ENCODE results near the gene SEC14L1.
A peak's percentile ranks its signal among the peaks of the same experiment; 100 is the strongest.

Gene SEC14L1

GRCh38 chr17:77216486-77216885, 75.7 kb downstream of the SEC14L1 start:
- no peak for DNase-seq

- no peak for DNase-seq
Observed at GRCh38 chr17:77217123-77217522, 76.4 kb downstream of the SEC14L1 start.

DNA sequence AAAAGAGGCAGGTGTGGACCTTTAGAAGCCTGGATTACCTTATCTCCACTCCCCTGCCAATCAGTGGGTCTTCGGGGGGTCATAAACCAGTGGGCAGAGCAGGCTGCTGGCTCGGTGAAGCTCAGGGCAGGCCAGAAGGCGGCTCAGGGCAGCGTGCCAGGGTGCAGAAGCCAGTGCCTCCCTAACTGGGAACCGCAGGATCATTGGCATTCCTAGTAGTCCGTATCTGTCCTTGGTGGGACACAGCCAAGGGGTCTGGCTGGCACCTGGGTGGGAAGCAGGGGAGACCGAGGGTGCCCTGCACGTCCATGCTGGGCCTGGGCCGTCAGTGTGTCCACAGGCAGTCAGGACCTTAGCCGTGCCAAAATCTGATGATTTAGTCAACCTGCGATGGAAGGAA, 76.8 kb downstream of the SEC14L1 start:
- DNase-seq = no peak

- DNase-seq = no peak
Observed at GRCh38 chr17:77218902-77219301, 78.1 kb downstream of the SEC14L1 start.

DNA sequence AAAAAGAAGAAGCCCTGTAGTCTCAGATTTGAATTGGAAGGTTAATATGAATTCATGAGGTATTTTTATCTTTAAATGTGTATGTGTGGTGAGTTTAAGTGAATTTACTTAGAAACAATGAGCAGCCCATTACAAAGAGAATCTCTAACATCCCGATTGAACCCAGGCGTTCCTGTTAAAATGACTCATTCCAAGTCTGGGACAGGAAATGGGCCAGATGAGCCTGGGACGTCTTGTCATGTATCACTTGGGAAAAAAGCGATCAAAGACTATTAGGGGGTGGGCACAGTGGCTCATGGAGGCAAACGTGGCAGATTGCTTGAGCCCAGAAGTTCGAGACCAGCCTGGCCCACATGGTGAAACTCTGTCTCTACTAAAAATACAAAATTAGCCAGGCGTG, 81.6 kb downstream of the SEC14L1 start:
- DNase-seq = no peak

- DNase-seq = no peak
Observed at GRCh38 chr17:77223642-77224420, 83.1 kb downstream of the SEC14L1 start.

DNA sequence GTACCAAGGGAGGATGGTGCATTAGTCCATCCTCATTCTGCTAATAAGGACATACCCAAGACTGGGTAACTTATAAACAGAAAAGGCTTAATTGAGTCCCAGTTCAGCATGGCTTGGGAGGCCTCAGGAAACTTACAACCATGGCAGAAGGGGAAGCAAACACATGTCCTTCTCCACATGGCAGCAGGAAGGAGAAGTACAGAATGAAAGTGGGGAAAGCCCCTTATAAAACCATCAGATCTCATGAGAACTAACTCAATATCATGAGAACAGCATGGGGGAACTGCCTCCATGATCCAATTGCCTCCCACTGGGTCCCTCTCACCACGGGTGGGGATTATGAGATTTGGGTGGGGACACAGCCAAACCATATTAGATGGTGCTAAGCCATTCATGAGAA, 84.5 kb downstream of the SEC14L1 start:
- no peak for DNase-seq

DNA sequence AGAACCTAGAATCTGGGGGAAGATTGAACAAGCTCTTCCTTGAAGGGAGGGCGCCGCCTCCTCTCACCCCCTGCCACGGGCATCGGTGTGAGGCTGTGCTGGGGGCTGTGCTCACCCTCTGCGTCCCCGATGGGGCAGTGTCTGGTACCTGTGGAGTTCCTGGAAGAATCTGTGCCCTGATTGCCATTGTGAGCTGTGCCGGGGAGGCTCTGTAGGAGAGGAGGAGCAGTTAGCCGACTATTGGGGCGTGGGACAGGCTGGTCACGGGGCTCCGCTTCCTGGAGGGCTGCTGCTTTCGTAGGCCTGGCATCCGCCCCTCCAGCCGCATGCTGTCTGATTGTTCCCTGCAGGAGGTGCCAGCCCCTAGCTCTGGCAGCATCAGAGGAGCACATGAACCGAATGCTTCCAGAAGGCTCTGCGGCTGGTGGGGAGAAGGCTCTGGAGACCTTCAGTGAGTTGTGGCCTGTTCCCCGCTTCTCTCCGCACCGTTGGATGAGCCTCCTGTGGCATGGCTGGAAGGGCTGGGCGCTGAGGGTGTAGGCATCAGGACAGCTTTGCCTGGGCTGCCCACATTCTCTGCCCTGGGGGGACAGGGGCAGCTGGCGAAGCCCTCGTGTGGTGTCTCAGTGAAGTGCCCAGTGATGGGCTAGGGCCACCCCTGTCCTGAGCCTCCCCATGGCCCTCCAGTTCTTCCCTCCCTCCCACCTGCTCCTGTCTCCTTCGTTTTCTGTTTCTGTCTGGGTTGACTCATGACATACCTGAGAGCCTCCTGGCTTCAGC, 86.9 kb downstream of the SEC14L1 start:
- DNase-seq = no peak

- DNase-seq = peak; percentile 71
Observed at GRCh38 chr17:77228241-77228752, 87.5 kb downstream of the SEC14L1 start.

- no peak for DNase-seq
Observed at GRCh38 chr17:77228816-77229215, 88.0 kb downstream of the SEC14L1 start.

DNA sequence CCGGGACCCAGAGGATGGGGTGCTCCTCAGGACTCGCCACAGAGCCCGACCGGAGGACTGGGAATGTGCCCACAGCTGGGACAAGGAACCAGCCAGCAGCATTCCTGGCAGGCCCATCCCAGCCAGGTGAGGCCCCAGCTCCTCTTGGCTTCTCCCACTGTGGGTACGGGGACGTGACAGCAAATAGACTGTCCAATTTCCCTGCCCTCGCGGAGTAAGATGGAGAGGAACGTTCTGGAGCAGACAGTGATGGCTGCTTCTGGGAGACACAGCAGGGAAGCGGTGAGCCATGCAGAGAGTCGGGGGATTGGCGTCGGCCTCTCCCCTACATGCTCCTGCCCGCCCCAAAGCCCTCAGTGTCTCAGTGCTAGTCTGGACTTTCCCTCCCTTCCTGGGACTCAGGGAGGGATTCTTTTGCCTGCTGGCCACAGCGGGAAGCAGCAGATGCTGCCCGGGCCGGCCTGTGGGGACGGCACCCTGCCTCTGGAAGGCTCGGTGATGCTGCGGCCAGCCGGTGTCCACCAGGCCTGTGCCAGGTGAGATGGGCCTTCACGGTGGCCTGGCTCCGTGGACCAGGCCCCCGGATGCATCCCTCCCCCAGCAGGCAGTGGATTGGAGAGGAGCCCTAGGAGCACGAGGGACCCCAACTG, 89.1 kb downstream of the SEC14L1 start:
- DNase-seq = no peak

- no peak for DNase-seq
Observed at GRCh38 chr17:77230436-77230830, 89.7 kb downstream of the SEC14L1 start.

- no peak for DNase-seq
Observed at GRCh38 chr17:77231076-77231871, 90.5 kb downstream of the SEC14L1 start.

- DNase-seq = no peak
Observed at GRCh38 chr17:77233127-77233526, 92.4 kb downstream of the SEC14L1 start.

GRCh38 chr17:77233635-77234334, 93.0 kb downstream of the SEC14L1 start:
- DNase-seq = no peak

GRCh38 chr17:77234695-77235094, 93.9 kb downstream of the SEC14L1 start:
- DNase-seq = no peak

DNA sequence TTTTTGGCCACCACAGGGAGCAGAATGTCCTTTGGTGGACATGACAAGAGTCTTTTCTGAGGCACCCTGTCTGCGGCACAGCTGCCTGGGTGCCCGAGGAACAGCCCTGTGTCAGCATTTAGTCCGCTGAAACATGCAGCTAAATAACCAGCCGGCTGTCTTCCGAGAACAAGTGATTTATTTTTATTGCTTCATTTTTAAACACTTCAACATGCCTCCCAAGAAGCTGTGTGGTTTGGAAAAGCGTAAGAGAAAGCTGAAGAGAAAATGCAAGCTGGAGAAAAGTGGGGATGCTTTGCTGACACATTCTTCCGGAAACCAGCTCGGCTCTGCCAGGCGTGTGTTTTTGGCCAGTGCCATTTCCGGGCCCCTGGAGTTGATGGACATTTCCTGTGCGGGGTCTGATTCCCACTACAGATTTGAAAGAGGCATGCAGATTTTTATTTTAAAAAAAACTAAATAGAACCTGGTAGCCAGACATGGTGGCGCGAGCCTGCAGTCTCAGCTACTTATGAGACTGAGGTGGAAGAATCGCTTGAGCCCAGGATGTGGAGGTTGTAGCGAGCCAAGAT, 94.7 kb downstream of the SEC14L1 start:
- no peak for DNase-seq

GRCh38 chr17:77237232-77238008, 96.7 kb downstream of the SEC14L1 start:
- no peak for DNase-seq

DNA sequence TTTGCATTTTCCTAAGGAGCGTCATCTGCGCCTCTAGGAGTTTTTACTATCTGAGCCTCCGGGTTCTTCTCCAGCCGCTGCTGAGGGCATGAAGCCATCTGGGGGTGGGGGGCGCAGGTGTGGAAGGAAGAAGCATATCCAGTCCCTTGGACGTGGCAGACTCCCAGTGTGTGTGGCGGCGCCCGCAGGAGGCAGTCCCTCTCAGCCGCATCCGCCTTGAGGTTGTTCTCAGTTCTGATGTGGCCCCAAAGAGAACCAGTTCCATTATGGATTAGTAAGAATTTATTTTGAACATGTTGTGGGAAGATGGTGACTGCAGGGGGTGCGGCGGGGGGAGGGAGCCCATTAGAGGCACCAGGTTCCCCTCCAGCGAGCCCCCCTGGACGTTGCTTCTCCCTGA, 100.2 kb downstream of the SEC14L1 start:
- DNase-seq = no peak

GRCh38 chr17:77242118-77242851, 101.5 kb downstream of the SEC14L1 start:
- DNase-seq = no peak
